Measurements from ENCODE around the gene SEMA5B.

Gene SEMA5B, protein sequence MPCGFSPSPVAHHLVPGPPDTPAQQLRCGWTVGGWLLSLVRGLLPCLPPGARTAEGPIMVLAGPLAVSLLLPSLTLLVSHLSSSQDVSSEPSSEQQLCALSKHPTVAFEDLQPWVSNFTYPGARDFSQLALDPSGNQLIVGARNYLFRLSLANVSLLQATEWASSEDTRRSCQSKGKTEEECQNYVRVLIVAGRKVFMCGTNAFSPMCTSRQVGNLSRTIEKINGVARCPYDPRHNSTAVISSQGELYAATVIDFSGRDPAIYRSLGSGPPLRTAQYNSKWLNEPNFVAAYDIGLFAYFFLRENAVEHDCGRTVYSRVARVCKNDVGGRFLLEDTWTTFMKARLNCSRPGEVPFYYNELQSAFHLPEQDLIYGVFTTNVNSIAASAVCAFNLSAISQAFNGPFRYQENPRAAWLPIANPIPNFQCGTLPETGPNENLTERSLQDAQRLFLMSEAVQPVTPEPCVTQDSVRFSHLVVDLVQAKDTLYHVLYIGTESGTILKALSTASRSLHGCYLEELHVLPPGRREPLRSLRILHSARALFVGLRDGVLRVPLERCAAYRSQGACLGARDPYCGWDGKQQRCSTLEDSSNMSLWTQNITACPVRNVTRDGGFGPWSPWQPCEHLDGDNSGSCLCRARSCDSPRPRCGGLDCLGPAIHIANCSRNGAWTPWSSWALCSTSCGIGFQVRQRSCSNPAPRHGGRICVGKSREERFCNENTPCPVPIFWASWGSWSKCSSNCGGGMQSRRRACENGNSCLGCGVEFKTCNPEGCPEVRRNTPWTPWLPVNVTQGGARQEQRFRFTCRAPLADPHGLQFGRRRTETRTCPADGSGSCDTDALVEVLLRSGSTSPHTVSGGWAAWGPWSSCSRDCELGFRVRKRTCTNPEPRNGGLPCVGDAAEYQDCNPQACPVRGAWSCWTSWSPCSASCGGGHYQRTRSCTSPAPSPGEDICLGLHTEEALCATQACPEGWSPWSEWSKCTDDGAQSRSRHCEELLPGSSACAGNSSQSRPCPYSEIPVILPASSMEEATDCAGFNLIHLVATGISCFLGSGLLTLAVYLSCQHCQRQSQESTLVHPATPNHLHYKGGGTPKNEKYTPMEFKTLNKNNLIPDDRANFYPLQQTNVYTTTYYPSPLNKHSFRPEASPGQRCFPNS

DNA sequence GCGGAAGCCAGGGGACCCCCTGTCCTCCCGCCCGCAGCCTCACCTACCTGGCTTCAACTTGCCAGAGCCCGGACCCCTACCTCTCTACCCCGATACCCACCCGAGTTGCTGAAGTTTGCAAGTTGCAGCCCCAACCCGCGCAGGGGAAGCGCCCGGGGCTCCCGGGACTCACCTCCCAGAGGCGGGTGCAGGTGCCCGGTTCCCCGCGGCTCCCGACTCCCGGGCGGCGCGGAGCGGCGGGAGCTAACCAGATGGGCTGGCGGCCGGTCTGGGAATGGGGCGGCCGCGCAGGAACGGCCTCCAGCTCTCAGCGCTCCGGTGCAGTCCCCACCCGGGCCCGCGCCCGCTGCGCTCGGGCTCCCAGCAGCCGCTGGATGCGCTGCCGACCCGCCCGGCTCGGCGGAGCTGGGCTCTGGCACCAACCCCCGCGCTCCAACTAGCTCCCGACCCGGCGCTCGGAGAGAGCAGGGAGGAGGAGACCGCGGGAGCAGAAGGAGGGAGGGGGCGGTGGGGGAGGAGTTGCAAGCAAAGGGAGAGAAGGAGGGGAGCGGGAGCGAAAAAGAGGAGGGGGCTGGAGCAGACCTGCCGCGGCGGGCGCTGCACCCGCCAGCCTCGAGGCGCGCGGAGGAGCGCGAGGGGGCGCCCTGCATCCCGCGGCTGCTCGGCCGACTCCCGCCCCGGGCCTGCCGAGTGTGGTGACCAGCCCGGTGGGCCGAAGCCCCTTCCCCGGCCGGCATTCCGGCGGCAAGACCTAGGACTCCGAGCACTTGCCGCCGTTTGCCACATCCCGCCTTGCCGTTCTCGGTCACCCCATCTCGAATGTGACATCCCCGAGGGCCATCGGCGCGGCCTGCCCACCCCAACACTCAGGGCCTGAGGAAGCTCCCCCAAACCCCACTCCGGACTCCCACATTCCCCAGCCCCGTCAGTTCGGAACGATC, at the start of gene SEMA5B:
SEMA5B (minus strand) TSS at position 472 of the 941 bp plus-strand sequence. CDS start 66,500 bp downstream, outside the sequence.
- DNase-seq: peak in 21 of 51 donors; percentile 11 to 61 (median 34)

- DNase-seq: peak in 5 of 51 donors; percentile 3 to 8 (median 8)
These were observed 49.2 kb upstream of the SEMA5B start for GRCh38 chr3:123076496-123077418.

- no peak for DNase-seq
These were observed 48.5 kb upstream of the SEMA5B start for GRCh38 chr3:123076112-123076495.

GRCh38 chr3:123075359-123075758, 47.8 kb upstream of the SEMA5B start:
- DNase-seq: no peak

DNA sequence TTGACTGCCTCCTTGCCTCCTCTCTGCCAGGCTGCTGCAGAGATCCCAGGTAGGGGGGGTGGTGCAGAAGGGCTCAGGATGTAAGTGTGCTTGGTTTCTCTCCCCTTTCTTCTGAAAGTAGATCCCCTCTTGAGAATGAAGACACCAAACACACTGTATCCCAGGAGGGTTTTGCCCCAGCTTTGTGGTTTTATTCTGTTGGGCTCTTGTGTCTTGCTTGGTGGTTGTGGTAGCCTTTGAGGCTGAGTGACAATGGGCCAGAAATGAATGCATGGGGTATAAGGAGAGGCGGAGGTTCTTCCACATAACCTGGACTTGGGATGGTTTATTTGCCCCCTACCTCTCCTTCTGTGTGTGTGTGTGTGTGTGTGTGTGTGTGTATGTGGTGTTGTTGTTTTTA, 45.0 kb upstream of the SEMA5B start:
- no peak for DNase-seq

DNA sequence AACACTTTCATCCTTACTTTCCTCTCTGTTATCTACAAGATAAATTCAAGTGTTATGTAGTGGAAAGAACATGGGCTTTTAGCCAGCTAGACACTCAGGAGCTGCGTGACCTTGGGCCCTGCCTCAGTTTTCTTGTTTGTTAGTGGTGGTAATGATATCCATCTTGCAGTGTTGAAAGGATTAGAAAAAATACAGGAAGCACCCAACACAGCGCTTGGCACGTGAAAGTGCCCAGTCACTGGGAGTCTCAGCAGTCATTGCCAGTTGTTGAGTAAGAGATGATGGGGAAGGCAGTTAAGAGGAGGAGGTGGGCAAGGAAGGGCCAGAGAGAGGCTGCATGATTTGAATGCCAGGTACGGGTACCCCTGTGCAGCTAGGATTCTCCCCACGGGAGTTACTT, 44.6 kb upstream of the SEMA5B start:
- DNase-seq: no peak

GRCh38 chr3:123071581-123071980, 44.0 kb upstream of the SEMA5B start:
- no peak for DNase-seq

DNA sequence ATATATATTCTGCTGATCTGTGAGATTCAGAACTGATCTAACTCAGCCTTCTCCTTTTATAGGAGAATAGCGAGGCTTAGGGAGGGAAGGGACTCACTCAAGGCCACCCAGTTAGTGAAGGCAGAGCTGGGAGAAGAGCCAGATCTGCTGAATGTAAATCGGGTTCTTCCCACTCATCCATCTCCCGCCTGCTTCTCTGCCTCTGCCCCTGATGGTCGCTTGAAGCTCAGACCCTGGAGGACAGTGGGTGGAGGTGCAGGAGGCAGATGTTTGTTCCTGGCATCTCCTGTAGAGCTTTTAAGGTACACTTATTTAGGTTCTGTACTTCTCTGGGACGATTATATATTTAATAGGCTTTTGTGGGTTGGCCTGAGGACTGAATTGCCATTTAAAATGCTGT, 43.6 kb upstream of the SEMA5B start:
- DNase-seq: no peak

- no peak for DNase-seq
These were observed 42.9 kb upstream of the SEMA5B start for GRCh38 chr3:123070510-123070909.

GRCh38 chr3:123068601-123069381, 41.2 kb upstream of the SEMA5B start:
- DNase-seq: no peak

GRCh38 chr3:123067689-123068600, 40.4 kb upstream of the SEMA5B start:
- DNase-seq: no peak

DNA sequence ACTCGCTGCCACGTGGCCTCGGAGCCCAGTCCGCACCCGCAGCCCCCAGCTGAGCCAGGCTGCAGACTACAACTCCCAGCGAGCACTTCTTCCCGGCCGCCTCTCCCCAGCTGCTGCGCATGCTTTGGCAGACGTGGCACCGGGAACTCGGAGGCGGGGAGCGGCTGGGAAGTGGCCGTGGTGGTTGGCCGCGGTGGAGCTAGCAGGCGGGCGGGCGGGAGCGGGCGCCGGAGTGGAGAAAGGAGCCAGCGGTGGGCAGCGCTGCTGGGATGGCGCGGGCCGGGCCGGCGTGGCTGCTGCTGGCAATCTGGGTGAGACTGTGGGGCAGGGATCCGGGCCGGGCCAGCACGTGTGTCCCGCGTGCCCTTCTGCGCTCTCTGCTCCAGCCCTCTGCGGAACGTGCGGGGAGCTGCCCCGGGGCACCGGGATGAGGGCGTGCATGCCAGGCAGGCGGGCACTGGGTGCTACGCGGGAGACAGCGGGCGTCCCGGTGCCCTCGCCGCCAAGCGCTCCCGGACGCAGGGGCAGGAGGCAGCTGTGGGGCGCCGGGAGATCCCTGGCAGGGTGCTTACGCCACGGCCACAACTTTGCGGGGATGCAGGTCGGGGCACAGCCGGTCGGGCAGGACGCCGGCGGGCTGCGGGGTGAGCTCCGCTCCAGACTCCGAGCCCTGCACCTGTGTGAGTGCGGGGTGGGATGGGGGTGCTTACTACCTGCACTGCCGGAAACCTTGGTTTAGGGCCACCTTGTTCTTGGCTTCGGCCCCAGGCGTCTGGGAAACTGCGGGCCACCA, 39.5 kb upstream of the SEMA5B start, which contains the start of gene PDIA5:
PDIA5 (plus strand) TSS at position 130 of the 793 bp plus-strand sequence; CDS start at position 270, 140 bp downstream.
- peak; percentile 18 to 94 (median 84) for DNase-seq

- no peak for DNase-seq
These were observed 39.0 kb upstream of the SEMA5B start for GRCh38 chr3:123066599-123066895.

- DNase-seq: no peak
These were observed 37.4 kb upstream of the SEMA5B start for GRCh38 chr3:123064914-123065313.

DNA sequence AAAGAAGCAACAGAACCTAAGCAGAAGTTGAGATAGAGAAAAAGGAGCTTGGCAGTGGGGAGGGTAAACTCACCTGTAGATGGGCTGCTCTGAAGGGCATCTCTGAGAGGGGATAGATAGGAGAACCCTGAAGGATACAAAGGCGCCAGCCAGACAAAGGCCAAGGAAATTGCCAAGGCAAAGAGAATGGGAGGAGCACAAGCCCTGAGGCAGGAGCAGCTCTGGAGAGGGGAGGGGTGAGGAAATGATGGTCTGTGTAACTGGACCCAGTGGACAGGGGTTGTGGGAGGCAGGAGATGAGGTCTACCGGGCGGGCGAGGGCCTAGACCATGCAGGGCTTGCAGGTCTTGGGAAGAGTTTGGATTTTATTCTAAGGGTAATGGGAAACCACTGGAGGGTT, 36.9 kb upstream of the SEMA5B start:
- DNase-seq: no peak

DNA sequence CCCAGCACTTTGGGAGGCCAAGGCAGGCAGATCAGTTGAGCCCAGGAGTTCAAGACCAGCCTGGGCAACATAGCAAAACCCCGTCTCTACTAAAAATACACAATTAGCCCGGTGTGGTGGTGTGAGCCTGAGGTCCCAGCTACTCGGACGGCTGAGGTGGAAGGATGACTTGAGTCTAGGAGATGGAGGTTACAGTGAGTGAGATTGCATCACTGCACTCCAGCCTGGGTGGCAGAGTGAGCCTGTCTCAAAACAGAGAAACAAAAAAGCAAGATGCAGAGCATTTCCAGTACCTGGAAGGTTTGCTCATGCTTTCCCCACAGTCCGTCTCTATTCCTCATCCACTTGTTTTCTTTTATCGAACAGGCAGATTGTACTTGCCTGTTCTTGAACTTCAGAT, 35.5 kb upstream of the SEMA5B start:
- DNase-seq: no peak

GRCh38 chr3:123061856-123062255, 34.3 kb upstream of the SEMA5B start:
- DNase-seq: no peak

Data from hypothalamus (tissue), 51 donors.